Breast epithelium (tissue), 3 donors: Measurements from ENCODE around the gene TNNI3.

Source experiments
- POLR2A ChIP-seq: fragments of 450-650 bp; IDR thresholded peaks from one replicate; pipeline ENCODE4 v1.6.1; 2016; ENCODE audit warnings: antibody characterized with exemption, mild to moderate bottlenecking, moderate library complexity
- POLR2AphosphoS5 ChIP-seq, 3 donors: sonication (generic); formaldehyde crosslinking; IDR thresholded peaks; one replicate each; pipeline ENCODE4 v1.6.1; 2017; ENCODE audit warnings: antibody characterized with exemption in 3 of 3

DNA sequence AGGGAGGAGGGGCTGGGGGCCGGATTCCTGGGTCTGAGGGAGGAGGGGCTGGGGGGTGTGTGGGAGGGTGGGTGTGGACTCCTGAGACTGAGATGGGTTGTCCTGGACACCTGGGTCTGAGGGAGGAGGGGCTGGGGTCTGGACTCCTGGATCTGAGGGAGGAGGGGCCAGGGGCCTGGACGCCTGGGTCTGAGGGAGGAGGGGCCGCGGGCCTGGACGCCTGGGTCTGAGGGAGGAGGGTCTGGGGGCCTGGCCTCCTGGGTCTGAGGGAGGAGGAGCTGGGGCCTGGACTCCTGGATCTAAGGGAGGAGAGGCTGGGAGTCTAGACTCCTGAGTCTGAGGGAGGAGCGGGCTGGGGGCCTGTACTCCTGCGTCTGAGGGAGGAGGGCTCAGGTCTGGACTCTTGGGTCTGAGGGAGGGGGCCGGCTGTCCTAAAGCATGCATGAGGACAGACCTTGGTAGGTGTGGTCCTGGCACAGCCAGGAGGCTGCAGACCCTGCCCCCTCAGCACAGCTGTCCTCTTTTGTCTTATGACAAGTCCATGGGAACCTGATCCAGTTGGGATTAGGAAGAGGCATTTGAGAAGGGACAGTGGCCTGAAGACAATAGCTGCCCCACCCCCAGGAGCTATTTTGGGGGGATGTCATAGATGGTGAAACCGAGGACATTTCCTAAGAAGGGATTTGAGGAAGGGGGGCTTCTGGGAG, 9.8 kb downstream of the TNNI3 start:
- TF ChIP-seq POLR2A: no peak
- TF ChIP-seq POLR2AphosphoS5 (IDR thresholded peaks at IDR 0.05): no peak
